Cardiac muscle cell (in vitro differentiated cells and primary cell): ENCODE measurements around the gene SDK2. TPM values are rescaled to one million over a fixed set of nuclear protein-coding genes. Genes with fewer than 3 reads are reported as not detected.

Experiments
- DNase-seq, 2 donors: peaks; one replicate each; pipeline versions ENCODE4 v3.0.0 to v3.0.0-alpha.2; 2010 to 2017; ENCODE audit warnings: low read depth in 1 of 2, low spot score in 1 of 2
- H3K27ac ChIP-seq: fragments of 200-600 bp; sonication (generic); 2 replicates; pipeline ENCODE4 v1.5.1; 2016
- H3K27me3 ChIP-seq: fragments of 200-600 bp; sonication (generic); 2 replicates; pipeline ENCODE4 v1.6.0; 2016; ENCODE audit warnings: control low read depth
- H3K36me3 ChIP-seq: fragments of 200-600 bp; sonication (generic); 2 replicates; pipeline ENCODE4 v1.5.1; 2016; ENCODE audit warnings: control low read depth
- H3K4me1 ChIP-seq: fragments of 200-600 bp; sonication (generic); 2 replicates; pipeline ENCODE4 v1.8.1; 2017; ENCODE audit warnings: low read depth, mild to moderate bottlenecking, mixed run types
- H3K4me3 ChIP-seq: fragments of 200-600 bp; sonication (generic); 2 replicates; pipeline ENCODE4 v1.5.1; 2016; ENCODE audit warnings: mild to moderate bottlenecking
- H3K9me3 ChIP-seq: fragments of 200-600 bp; sonication (generic); 2 replicates; pipeline ENCODE4 v1.5.1; 2017; ENCODE audit warnings: low read depth, mild to moderate bottlenecking, control low read depth
- polyA plus RNA-seq: library from polyadenylated mRNA; unstranded; fragments of >200 nt; fragmentation: Nextera tagmentation; extraction: Ambion mirVana; gene quantifications from 2 replicates; pipeline ENCODE4 v1.2.1, GENCODE V29; 2016
- total RNA-seq: library from RNA; depleted of rRNA; stranded (reverse); fragments of >200 nt; gene quantifications from 2 replicates; pipeline ENCODE4 v1.2.3, GENCODE V29; 2016
- TF ChIP-seq, protein P1 (sequence below): IDR thresholded peaks from 2 replicates; pipeline ENCODE4 v1.5.1; 2012; ENCODE audit warnings: low read depth, mild to moderate bottlenecking, low read length

The SDK2 gene
- total and polyA plus RNA-seq, 2 experiments from 2014 or later, result 11.8 to 46.8 TPM

- Histone ChIP-seq H3K4me1 (no peaks in the 10 kb centered on the region), H3K27ac (no peak overlapping the region)
- TF ChIP-seq, protein P1, sequence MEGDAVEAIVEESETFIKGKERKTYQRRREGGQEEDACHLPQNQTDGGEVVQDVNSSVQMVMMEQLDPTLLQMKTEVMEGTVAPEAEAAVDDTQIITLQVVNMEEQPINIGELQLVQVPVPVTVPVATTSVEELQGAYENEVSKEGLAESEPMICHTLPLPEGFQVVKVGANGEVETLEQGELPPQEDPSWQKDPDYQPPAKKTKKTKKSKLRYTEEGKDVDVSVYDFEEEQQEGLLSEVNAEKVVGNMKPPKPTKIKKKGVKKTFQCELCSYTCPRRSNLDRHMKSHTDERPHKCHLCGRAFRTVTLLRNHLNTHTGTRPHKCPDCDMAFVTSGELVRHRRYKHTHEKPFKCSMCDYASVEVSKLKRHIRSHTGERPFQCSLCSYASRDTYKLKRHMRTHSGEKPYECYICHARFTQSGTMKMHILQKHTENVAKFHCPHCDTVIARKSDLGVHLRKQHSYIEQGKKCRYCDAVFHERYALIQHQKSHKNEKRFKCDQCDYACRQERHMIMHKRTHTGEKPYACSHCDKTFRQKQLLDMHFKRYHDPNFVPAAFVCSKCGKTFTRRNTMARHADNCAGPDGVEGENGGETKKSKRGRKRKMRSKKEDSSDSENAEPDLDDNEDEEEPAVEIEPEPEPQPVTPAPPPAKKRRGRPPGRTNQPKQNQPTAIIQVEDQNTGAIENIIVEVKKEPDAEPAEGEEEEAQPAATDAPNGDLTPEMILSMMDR, result no peak
Measured at GRCh38 chr17:73580073-73580710, 64.1 kb downstream of the SDK2 start.

GRCh38 chr17:73576556-73577098 lies 67.6 kb downstream of the SDK2 start:
- TF ChIP-seq, protein P1, result no peak
- Histone ChIP-seq H3K27ac (no peak overlapping the region), H3K9me3 (no peaks in the 10 kb centered on the region), H3K4me3 (no peak overlapping the region), H3K4me1 (no peaks in the 10 kb centered on the region), H3K27me3 (no peaks in the 10 kb centered on the region), H3K36me3 (no peaks in the 10 kb centered on the region)
- DNase-seq, result no peak

More at GRCh38 chr17:73580073-73580710, 64.1 kb downstream of the SDK2 start:
- DNase-seq, result no peak
- Histone ChIP-seq H3K4me3 (no peak overlapping the region), H3K27me3 (no peaks in the 10 kb centered on the region), H3K9me3 (no peaks in the 10 kb centered on the region), H3K36me3 (no peaks in the 10 kb centered on the region)

DNA sequence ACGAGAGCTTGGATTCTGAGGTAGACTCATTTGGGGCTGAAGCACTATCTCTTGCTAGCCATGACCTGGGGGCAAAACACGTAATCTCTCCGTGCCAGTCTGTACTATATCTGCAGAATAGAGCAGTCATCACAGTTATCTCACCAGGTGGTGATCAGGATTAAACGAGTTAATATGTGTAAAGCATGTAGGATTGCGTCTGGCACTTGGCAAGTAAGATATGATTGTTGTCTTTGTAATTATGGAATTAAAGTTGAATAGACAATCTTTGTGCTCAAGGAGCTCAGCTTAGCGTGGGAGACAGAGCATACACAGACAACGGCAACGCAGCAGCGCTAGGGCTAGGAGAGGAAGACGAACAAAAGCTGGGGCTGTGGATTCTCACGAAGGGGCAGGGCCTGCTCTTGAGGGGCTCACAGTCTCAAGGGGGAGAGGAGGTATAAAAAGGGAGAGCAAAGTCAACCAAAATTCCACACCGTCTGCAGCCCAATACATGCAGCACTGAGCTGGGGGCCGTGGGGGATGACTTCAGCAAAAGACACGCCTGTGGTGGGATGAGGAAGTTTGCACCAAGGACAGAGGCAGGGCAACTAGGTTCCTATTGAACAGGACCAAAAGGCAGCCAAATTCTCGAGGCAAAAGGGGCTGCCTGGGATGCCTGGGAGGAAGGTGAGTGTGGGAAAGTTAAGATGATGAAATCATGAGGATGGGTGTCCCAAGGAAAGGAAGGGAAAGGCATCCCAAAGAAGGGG lies 68.6 kb downstream of the SDK2 start:
- TF ChIP-seq, protein P1, result no peak
- no peaks in the 10 kb centered on the region for H3K4me1 ChIP-seq
- DNase-seq, result no peak
- no peaks in the 10 kb centered on the region for H3K9me3 ChIP-seq
- no peaks in the 10 kb centered on the region for H3K36me3 ChIP-seq
- H3K27me3 ChIP-seq, result no peaks in the 10 kb centered on the region
- no peak overlapping the region for H3K4me3 ChIP-seq
- H3K27ac ChIP-seq, result no peak overlapping the region

GRCh38 chr17:73571511-73572130 lies 72.6 kb downstream of the SDK2 start:
- Histone ChIP-seq H3K27ac (no peak overlapping the region), H3K36me3 (no peaks in the 10 kb centered on the region), H3K9me3 (no peaks in the 10 kb centered on the region), H3K27me3 (no peaks in the 10 kb centered on the region), H3K4me1 (peaks cover 15% of the 10 kb centered on the region), H3K4me3 (no peak overlapping the region)
- TF ChIP-seq, protein P1, result no peak
- DNase-seq, result no peak

GRCh38 chr17:73569762-73570319 lies 74.4 kb downstream of the SDK2 start:
- Histone ChIP-seq H3K9me3 (no peaks in the 10 kb centered on the region), H3K4me3 (no peak overlapping the region), H3K36me3 (no peaks in the 10 kb centered on the region), H3K27ac (no peak overlapping the region), H3K27me3 (no peaks in the 10 kb centered on the region), H3K4me1 (peaks cover 19% of the 10 kb centered on the region)
- TF ChIP-seq, protein P1, result no peak
- DNase-seq, result no peak
